ENCODE data around the gene CABP7.

The CABP7 gene

DNA sequence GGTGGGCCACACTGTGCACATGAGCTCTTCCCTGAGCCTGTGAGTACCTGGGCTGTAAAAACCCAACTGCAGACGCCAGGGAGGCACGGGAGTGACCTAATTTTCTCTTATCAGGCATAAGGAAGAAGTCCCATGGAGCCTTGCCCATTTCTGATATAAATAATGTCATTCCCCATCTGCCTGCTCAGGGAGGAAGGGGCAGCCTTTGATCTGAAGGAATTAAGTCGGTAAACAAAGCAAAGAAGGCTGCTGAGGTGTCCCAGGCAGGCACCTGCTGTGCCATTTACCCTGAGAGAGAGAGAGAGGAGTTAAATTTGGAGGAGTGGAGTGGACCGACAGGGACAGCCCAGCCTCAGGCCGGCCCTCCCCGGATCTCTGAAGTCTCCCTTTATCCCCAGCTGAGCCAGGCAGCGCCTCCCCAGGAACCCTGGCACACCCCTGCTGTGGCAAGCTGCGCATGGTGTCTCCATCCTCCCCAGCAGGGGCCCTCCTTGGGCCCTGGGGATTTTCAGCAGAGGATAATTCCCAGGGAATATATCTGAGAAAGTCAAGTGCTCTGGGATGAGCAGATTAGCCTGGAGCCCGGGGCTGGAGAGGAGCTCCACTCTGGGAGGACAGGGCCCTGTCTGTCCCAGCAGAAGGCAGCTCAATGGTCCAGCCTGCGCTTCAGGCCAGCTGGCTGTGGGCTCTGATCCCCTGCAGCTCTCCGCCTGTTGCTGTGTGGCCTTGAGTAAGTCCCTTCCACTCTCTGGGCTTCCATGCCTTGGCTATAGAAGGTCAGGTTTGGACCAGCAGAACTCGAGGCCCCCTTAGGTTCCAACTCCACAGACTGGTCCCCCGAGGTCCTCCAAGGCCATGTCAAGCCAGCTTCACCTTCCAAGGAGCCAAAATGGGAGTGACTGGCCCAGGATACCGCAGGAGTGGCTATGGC lies 17.5 kb upstream of the CABP7 start:
- no peak for DNase-seq (ENCODE audit: low read depth in 1 of 2, low spot score in 1 of 2)

DNA sequence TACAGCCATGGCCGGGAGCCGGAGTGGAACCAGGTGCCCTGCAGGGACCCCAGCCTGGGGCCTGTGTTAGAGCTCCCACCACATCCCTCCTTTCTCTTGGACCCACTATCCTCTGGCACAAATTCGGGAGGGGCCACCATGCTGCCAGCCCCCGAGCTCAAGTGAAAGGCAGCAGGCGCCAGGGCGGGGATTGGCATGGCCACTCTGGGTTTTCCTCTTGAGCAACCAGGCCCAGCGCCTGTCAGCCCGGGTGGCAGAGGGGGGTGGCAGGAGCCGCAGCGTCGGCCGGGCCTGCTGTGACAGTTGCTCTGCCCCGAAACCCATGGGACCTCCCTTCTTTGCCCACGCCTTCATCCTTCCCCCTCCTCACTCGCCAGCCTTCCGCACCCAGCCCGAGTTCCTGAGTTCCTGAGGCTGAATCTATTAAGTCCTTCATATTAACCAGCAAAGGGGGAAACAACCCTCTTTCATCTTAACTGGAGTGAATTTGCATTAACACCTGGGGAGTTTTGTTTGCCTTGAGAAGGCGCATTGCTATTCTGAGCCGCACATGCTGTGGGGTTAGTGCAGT lies 16.8 kb upstream of the CABP7 start:
- no peak for DNase-seq (ENCODE audit: low read depth in 1 of 2, low spot score in 1 of 2)

DNA sequence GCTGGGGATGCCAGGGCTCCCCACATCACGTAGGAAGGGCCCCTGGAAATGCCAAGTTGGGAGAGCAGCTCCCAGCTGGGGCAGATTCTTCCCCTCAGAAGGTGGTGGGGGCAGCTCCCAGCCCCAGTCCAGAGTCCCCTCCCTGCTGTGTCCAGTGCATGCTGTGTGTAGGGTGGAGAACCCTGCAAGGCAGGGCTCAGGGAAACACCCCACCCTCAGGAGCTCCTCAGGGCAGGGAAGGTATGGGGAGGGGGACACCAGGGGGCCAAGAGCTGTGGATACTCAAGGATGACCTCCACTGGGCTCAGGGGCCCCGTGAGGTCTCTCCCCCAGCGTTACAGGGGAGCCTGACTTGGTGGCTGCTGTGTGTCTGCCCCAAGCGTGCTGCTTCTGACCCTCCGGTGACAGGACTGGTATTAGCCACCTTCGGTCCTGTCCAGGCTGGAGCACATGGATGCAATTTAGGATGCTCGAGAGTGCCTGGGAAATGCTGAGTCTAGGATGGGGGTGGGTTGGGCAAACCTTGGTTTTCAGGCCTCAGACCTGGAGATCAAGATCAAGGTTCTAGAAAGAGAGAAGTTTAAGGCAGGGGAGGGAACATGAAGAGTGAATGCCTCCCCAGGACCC lies 16.1 kb upstream of the CABP7 start:
- DNase-seq (ENCODE audit: low read depth in 1 of 2, low spot score in 1 of 2): no peak

DNA sequence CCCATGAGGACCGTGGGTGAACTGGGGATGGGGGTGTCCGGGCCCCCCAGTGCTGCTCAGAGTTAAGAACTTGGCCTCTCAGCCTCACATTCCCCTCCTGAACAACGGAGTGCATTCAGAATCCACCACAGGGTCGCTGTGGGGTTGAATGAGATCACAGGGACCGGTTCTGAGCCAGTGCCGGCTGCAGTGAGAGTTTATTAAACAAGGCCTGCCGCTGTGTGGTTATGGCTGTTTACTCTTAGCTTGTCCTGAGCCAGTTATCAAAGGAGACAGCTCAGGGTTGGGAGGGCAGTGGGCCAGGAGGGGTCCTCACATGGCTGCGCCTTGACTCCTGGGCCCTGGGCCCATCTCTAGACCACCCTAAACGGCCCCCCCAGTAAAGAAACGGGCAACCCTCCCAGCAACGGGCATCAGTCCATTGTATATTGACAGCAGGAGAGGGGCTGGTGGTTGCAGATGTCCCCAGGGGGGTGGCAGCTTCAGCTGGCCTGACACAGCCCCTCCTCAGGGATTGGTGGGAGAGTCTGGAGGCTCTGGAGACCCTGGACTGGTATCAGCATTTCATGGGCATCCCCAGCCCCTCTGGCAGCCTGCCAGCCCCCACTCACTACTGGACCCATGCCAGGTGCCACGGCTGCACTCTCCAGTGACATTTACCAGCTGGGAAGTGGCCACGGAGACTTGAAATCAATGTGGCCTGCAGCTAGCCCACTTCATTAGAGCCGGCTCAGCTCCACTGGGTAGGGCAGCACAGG lies 15.1 kb upstream of the CABP7 start:
- DNase-seq (ENCODE audit: low read depth in 1 of 2, low spot score in 1 of 2): no peak

DNA sequence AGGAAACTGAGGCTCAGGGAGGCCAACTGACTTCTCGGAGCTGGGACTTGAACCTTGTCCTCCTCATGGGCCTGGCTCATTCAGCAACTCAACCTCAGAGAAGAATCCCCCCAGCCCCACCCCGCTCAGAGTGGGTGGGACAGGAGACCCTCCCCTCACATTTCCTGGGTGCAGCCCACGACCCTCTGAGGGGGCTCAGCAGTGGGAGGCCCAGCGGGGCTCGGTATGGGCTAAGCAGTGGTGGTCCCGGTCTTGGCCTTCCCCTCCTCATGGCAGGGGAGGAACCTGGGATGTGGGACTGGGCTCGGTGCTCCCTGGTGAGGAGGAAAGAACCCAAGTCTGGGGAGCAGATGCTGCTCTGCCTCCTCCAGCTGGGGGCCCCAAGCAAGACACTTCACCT lies 14.2 kb upstream of the CABP7 start:
- DNase-seq (ENCODE audit: low read depth in 1 of 2, low spot score in 1 of 2): no peak

DNA sequence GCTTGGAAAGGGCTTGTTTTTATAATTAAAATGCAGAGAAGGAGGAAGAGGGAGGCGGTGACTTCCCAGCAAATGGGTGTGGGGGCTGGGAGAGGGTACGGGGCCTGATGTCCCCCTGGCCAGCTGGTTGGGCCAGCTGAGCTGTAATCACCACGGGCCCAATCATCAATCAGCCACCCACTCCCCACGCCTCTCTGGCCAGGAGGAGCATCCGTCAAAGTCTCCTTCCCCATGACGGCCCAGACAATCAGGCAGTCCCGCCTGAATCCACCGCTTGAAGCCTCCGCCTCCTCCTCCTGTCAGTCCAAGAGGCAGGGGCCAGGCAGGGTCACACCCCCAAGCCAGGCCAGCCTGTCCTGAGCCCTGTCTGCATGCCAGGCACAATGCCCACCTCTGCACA lies 13.3 kb upstream of the CABP7 start:
- DNase-seq (ENCODE audit: low read depth in 1 of 2, low spot score in 1 of 2): no peak

DNA sequence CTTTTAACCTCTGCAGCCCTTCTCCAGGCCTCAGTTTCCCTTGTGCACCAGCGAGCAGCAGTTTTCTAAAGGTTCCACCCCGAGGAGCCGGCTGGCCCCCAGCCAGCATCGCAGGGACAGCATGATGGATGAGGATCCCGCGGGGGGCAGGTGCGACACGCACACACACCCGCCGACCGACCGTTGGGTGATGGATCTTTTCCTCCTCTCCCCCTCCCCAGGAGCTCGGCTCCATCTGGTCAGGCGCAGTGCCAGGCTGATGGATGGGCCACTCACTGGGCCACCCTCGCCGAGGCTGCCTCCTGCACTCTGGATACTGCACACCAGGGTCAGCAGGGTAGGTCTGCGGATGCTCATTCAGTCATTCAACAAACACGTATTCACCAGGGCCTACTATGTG lies 12.8 kb upstream of the CABP7 start:
- no peak for DNase-seq (ENCODE audit: low read depth in 1 of 2, low spot score in 1 of 2)

DNA sequence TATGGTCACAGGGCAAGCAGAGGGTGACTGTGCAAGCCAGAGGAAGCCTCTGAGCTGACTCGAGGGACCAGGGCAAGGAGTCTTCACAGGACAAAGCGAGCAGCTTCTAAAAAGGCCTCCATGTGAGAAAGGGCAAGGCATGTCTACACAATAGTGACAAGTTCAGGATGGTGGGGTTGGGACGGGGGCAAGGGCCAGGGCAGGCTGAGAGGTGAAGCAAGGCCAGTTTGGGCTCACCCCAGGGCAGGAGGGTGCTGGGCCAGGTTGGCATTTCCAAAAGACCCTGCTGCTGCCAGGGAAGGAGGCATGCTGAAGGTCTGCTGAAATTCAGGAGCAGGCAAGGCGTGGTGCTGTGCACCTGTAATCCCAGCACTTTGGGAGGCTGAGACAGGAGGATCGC lies 12.3 kb upstream of the CABP7 start:
- no peak for DNase-seq (ENCODE audit: low read depth in 1 of 2, low spot score in 1 of 2)

DNA sequence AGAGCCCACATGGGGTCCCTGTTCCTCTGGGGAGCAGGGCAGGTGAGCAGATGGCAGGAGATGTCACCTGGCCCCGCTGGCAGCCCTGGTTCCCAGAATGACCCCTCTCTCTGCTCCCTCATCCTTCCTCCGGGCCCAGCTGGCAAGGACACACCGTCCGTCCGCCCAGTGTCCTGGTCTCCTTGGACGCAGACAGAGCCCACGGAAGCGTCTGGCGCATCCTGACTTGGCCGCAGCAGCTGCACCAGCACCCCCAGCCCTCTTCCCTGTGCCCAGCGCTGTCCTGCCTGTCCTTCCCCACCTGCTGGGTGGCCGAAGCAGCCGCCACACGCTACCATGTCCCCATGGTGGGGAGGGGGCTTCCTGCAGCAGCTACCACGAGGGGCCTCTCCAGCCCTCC lies 9.6 kb upstream of the CABP7 start:
- no peak for DNase-seq (ENCODE audit: low read depth in 1 of 2, low spot score in 1 of 2)

DNA sequence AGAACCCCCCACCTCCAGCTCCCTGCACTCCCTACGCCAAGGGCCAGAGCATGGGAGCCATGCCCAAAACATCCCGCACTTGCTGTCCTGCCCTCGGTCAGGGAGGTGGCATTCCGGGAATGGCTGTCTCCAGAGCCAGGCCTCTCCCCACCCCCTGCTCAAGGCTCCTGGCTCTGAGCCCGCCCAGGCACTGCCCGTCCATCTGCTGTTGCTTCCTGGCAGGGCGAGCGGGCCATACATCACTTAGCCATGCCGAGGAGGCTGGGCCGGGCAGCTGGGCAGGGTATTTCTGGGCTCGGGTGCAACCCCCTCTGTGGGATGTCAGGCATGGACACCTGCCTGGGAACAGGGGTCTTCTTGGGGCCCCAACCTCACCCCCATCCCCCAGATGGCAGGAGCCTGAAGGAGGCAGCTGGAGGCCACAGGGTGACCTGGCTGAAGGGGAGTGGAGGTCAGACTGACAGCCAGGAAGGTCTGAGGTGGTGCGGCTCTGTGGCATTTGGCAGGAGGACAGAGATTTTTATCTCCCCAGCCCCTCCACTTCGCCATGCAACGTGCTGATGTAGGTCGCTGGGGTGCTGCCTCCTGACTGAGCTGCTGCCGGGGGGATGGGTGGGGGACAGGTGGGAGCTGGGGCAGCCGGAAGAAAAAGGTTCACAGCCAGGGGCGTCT lies 8.7 kb upstream of the CABP7 start:
- no peak for DNase-seq (ENCODE audit: low read depth in 1 of 2, low spot score in 1 of 2)

DNA sequence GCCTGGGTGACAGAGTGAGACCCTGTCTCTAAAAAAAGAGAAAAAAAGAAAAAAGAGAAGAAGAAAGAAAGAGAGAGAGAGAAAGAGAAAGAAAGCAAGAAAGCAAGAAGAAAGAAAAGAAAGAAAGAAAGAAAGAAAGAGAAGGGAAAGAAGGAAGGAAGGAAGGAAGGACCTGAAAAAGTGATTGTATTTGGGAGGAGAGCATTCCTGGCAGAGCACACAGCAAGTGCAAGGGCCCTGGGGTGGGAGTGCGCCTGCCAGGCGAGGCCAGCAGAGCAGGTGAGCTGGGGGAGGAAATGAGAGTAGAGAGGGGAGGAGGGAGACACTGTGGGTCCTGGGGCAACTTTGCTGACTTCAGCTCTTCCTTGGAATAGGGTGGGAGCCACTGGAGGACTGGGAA lies 7.7 kb upstream of the CABP7 start:
- no peak for DNase-seq (ENCODE audit: low read depth in 1 of 2, low spot score in 1 of 2)

DNA sequence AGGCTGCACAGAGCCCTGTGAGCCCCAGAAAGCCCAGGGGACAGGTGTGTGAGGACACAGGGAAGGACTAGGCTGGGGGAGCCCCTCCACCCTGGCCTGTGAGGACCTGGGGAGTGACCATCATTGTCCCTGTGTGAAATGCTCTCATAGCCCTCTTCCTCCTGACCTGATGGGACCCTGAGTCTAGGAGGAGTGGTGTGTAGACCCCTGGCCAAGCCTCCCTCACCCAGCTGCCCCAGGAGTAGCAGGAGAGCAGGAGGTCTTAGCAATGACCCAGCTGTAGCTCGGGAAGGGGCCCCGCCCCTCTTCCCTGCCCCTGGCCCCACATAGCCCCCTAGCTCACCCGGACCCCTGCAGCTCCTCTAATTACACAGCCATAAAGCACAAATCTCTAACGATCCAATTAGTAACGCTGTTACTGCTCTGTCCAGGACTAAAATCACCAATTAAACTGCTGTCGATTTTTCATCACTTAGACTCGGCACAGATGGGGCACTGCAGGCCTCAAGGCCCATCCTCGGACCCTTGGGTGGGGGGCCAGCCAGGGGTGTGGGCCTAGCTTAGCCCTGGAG lies 6.6 kb upstream of the CABP7 start:
- DNase-seq (ENCODE audit: low read depth in 1 of 2, low spot score in 1 of 2): no peak

DNA sequence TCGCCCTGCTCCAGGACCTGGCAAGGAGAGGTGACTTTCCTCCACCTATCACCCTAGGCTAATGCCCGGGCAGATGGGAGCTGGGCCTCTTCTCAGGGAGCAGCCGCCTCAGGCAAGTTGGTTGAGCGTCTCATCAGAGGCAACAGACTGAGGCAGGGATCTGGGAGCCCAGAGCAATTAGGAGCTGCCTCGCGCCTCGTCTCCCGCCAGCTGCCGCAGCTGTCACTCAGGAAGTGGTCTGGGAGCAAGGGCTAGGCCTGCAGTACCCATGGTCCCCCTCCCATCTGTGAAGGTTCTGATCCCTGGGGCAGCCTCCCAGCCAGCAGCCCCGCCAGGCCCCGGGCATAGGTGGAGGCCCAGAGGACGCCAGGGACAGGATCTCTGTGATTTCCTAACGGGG lies 4.6 kb upstream of the CABP7 start:
- DNase-seq (ENCODE audit: low read depth in 1 of 2, low spot score in 1 of 2): no peak

DNA sequence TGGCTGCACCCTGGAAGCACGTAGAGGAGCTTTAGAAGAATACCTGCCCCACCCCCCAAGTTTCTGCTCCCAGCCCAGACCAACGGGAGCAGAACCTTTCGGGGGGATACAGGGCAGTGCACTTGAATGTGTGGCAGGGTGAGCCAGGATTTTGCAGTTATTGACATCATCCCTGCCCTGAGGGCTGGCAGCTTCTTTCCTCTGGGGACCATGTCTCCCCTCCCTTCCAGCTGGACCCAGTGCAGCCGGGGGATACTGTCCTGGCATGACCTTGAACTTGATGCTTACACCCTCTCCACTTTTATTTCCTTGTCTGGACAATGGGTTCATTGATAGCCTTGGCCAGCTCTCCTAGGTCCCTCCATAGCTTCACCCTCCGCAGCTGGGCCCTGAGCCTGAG lies 4.1 kb upstream of the CABP7 start:
- DNase-seq (ENCODE audit: low read depth in 1 of 2, low spot score in 1 of 2): no peak

DNA sequence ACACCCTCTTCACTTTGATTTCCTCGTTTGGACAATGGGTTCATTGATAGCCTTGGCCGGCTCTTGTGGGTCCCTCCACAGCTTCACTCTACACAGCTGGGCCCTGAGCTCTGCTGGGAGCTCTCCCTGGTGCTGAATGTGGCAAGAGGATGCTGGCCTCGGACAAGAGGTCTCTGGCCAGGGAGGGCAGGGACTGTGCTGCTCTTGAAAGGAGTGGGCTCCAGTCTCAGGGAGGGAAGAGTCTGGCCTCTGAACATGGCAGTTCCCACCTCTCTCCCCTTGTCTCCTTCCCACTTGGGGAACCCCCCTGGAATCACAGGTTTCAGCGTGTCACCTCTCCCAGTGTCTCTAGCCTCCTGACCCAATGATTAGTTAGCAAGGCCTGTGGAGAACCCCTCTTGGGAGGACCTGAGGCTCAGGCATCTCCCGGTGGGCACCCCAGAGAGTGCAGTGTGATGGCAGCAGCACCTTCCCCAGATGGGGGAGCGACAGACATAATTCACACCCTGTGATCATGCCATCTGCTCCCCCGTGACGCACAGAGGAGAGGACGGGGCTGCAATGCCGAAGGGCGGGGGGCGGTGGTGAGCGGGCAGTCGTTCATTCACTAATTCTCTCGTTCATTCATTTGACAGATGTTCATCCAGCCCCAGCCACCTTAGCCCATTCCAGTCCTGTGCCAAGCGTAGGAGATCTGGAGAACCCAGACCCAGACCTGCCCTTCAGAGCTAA lies 2.8 kb upstream of the CABP7 start:
- DNase-seq (ENCODE audit: low read depth in 1 of 2, low spot score in 1 of 2): no peak

DNA sequence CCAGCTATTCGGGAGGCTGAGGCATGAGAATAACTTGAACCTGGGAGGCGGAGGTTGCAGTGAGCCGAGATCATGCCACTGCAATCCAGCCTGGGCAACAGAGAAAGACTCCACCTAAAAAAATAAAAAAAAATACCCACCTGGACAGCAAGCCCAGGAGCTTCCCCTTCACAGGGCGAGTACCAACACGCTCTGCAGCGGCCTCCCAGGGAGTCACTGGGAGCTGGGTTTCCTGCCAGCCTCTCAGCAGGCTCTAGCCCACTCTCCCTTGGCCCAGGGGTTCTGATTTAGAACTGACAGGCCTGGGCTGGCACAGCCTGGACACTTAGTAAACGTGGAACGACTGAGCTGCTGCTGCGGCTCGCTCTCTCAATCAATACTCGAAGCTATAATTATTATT lies 2.0 kb upstream of the CABP7 start:
- no peak for DNase-seq (ENCODE audit: low read depth in 1 of 2, low spot score in 1 of 2)

DNA sequence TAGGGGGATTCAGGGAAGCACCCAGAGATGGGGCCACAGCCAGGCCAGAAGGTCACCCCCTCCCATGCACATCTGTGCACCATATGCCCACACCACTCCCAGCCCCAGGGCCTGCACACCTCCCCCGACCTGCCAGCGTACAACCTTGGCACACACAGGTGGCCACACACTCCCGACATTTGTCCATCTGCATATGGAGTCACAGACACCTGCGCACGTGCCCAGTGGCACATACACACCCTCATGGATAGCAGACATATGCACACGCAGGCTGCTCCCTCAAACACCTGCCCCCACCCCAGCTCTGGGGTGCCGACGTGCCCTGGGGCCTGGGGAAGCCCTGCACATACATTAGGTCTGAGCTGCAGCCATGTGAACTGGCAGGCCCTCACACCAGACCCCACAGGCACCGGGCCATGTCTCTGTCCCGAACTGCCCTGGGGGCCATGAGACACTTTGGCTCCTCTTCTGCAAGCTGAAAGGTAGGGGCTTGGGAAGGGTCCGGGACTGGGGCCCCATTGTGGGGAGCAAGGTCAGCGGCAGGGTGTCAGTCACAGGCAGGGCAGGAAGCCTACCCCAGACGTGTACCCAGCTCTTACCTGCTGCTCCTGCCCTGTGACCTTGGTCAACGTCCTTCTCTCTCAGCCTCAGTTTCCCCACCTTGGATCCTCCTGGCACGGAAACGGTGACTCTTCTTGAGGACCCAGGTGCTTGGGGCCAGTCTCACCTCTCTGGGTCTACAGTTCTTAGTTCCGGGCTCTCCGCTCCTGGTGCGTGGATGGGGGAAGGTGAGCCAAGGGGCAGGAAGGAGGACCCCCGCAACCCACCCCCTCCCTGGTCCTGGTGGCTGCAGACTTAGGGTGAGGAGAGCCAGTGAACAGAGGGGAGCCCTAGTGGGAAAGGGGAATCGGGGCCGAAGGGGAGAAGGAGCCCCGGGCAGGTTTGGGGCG lies 579 bp upstream of the CABP7 start:
- DNase-seq (ENCODE audit: low read depth in 1 of 2, low spot score in 1 of 2): no peak

DNA sequence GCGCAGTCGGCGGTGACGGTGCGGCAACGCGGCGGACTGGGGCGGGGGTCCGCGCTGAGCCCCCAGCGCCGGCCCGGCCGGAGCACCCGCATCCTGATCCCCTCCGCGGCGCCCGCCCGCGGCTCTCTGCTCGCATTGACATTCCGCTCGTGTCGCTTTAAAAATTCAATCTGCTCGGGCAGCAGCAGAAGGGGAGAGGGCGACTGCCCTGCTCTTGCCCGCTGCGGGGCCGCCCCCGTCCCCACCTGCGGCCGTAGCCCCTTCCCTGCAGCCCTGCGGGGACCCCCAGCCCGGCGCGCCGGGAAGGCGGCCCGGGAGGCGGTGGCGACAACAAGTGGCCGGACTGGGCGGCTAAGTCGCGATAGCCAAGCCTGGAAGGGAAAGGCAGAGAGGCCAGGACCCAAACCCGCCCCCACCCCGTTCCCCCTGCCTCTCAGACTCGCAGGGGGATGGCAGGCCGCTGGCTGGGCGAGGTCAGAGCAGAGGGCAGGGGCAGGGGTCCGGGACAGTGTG lies 1.1 kb downstream of the CABP7 start:
- no peak for DNase-seq (ENCODE audit: low read depth in 1 of 2, low spot score in 1 of 2)

DNA sequence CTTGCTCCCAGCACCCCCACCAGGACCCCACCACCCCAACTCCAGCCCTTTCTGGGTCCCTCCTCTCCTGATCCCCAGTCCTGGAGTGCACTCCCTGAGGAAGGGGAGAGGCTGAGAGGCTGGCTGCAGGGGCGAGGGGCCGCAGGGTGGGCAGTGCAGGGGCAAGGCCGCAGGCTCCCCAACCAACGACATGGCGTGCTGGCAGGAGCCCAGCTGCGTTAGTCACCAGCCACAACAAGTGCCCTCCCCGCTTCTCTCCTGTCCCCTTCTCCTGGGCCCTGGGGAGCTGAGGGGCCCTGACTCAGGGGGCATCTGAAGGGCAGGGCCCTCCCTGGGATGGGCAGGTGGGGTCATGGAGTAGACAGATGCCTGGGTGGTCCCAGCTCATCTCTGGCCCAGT lies 2.3 kb downstream of the CABP7 start:
- no peak for DNase-seq (ENCODE audit: low read depth in 1 of 2, low spot score in 1 of 2)

Data from activated CD4-positive, alpha-beta T cell treated with anti-CD3 and anti-CD28 coated beads, Interleukin-2, amount 50 U/mL, for 24 hours (primary cell).